HG02884 (cell line): ENCODE data around the gene ZC3HAV1.
"Not testable (repeated sequence)": the region's sequence is repeated elsewhere in the genome, so short reads cannot be mapped to it uniquely, and the experiment has no call there.

Experiments
- ATAC-seq: cut with Tn5 transposase; IDR thresholded peaks from one replicate; pipeline ENCODE4 v1.9.1; 2021; ENCODE audit warnings: mild to moderate bottlenecking, moderate library complexity; ENCODE audit not compliant: unreplicated experiment

Gene ZC3HAV1

DNA sequence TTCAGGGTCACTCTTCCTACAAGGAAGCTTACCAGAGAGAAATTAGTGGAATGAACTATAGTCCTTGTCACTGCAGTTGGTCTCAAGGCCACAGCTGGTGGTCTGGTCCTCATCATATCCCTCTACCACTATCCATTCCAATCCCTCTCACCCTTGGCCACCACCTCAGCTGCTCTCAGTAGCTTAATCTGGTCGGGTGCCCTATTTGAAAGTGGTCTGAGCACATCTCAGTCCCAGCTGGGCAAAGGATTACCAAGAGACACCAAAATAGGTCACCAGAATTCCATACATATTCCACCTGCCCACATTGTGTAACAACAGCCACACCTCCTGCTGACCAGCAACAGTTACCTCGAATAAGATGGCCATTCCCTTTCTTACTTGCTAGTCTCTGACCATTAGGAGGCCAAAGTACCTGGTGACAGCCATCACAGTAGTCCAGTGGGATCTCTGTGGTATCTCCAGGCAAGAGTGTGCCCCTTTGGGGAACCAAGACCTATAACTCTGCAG, 3.3 kb upstream of the ZC3HAV1 start:
- ATAC-seq: no peak

DNA sequence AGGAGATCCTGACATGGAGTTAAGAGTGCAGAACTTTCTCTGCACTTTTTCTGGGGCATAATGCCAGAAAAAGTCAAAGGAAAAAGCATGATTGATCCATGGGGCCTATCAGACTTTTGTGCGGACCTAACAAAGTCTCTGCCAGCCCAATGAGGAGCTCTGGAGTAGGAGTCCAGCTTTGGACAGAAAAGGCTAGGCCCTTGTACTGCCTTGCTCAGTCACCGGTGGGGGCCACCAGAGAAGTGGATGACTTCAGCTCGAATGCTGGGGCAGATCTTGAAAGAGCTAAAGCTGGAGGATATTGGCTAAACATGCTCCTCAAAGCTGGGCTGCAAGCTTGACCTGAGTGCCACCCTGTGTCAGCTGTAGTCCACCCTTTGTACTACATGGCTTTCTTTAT, 2.8 kb upstream of the ZC3HAV1 start:
- no peak for ATAC-seq

DNA sequence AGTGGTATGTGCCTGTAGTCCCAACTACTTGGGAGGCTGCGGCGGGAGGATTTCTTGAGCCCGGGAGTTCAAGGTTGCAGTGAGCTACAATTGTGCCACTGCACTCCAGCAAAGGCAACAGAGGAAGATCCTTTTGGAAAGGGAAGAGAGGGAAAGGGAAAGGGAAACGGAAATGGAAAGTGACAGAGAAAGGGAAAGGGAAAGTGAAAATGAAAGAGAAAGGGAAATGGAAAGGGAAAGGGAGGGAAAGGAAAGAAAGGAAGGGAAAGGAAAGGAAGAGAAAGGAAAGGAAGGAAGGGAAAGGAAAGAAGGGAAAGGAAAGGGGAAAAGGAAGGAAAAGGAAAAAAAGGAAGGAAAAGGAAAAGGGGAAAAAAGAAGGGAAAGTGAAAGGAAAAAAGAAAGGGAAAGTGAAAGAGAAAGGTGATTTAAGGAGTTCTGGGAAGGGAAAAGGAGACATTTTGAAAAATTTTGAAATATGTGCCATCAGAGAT, 2.3 kb upstream of the ZC3HAV1 start:
- ATAC-seq: no peak

DNA sequence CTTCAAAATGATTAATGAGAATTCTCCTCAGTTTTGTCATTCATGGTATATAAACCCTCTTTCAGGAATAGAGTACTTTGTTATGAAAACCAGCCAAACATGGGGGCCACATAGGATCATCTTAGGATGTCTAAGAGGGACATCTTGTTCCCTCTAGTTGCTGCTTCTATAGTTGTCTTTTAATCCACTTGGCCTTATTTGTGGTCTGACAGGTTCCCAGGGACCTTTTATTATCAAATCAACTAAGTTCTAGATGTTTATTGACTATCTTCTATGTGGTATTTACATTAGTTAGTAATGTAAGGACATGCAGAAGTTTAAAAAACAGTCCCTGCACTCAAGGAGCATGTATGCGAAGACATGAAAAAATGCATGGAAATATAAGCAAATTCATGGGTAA, 1.6 kb upstream of the ZC3HAV1 start:
- ATAC-seq: no peak

DNA sequence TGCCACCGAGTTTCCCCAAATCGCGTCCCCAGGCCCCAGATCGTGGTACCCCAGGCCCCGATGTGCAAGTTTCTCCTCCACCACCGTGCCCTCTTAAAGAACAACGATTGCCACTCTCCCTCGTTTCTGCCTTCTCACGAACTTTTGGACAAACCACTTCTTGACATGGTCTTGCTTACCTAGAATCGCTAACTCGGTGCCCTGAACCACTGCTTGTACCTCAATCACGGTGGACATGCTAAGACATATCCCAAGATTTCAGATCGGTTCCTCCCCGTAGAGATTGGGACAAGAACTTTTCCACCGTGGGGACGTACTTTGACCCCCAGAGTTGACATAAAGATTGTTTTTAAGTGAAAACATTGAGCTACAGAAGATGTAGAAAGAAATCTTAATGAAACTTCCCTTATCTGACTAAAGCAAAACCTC, 477 bp upstream of the ZC3HAV1 start:
- no peak for ATAC-seq

DNA sequence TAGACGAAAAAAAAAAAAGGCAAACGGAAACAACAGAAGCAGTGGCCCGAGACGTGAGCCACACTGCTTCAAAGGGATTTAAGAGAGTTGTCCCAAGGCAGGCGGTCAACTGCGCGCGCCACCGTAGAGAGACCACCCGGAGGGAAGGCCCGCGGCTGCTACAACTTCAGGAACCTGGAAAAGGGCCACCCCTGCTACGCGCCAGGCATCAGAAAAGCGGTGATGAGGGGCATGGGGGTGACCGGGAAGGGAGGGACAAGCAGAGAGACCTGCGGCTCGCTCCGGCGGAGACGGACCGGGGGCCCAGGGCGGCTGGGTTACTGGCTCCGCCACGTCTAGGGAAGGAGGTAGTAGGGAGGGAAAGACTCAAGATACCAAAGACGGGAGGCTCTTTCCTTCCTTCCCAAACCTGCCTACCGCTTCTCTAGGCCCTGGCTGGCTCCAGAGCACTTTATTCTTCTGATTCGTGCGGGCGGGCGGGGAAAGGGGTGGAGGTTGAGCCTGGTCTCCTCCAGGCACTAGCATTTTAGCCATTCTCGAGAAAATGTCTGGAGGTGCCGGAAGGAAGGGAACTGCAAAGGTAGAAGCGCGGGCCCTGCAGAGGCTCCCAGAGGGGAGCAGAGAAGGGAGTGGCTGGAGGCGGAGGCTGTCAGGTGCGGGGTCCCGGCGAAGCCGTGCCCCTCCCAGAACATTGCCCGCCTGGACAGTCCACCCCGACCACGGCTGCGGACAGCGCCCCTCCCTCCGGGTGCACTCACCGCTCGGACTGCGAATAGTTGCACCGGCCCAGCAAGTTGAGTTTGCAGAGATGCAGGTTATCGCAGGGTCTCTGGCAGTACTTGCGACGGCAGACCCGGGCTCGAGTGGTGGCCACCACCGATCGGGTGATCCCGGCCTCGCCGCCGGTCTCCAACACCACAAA, 993 bp downstream of the ZC3HAV1 start:
- no peak for ATAC-seq

DNA sequence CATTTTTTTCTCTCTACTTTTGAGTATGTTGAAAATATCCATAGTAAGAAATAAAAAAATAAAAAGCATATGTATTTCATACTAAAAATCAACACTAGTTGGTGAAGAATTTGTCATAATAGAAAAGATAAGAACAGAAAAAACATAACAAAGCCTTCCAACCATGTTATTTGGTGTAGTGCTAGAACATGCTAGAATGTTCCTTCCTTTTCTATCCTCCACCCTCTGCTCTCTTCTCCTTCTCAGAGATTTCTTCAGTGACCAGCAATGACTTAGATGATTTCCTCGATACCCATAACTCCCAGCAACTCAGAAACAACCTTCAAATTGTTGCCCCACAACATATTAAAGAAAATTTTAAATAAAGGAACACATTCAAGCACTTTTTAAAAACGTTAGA, 2.6 kb downstream of the ZC3HAV1 start:
- no peak for ATAC-seq

DNA sequence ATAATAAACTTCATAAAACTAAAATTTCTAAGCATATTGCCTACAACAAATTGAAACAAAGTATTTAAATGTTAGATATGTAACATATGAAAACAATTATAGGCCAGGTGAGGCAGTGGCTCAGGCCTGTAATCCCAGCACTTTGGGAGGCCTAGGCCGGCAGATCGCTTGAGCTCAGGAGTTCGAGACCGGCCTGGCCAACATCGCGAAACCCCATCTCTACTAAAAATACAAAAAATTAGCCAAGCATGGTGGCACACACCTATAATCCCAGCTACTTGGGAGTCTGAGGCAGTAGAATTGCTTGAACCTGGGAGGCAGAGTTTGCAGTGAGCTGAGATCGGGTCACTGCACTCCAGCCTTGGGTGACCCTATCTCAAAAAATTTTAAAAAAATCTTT, 3.3 kb downstream of the ZC3HAV1 start:
- not testable (repeated sequence) for ATAC-seq

DNA sequence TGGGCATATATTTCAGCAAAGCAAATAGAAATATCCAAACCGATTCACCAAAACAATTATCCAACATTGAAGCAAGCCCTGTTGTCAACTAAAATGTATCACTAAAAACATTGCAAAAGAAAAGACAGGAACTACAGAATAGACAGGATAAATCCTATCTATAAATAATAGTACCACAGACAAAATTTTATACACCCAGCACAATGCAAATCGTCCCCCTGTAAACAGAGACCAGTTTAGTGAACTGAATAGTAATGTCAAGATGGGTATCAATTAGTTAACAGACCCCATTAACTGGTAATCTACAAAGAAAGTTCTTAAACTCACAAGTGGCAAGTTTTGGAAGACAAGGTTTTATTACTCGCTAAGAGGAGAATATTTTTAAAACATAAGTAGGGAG, 4.0 kb downstream of the ZC3HAV1 start:
- ATAC-seq: no peak

DNA sequence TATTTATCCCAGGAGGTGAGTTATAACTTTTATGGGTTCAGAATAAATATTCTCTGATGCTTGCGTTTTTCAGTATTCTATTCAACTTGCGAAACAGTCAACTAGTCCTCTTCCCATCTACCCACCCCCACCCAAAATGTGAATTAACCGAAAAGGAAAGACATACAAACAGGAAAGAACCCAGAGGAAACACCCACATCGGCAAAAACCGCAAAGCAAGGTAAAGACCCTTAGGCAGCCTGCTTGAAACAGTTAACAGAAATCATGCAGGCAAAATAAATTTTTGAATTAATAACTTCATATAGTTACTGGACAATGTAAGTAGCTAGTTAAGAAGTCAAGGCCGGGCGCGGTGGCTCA, 5.4 kb downstream of the ZC3HAV1 start:
- ATAC-seq: no peak

DNA sequence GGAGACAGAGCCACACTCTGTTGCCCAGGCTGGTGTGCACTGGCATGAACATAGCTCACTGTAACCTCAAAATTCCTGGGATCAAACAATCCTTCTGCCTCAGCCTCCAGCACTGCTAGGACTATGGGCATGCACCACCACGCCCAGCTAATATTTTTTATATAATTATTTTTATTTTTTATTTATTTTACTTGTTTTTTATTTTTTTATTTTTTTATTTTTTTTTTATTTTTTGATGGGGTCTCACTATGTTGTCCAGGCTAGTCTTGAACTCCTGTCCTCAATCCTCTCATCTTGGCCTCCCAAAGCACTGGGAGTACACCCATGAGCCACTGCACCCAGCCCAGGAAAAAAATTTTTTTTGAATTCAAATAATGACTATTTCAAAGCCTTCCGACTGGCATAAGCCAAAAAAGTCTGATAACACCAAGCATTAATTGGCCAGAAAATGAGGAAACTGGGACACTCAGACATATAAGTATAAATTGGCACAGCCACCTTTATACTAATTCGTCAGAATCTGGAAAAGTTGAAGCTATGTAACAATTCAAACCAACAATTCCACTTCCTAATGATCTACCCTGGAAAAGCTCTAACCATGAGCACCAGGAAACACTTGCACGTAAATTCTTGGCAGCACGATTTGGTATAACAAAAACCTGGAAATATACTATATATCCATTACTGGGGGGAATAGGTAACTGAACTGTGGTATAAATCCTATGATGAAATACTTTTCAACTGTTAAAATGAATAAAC, 6.3 kb downstream of the ZC3HAV1 start:
- ATAC-seq: no peak

DNA sequence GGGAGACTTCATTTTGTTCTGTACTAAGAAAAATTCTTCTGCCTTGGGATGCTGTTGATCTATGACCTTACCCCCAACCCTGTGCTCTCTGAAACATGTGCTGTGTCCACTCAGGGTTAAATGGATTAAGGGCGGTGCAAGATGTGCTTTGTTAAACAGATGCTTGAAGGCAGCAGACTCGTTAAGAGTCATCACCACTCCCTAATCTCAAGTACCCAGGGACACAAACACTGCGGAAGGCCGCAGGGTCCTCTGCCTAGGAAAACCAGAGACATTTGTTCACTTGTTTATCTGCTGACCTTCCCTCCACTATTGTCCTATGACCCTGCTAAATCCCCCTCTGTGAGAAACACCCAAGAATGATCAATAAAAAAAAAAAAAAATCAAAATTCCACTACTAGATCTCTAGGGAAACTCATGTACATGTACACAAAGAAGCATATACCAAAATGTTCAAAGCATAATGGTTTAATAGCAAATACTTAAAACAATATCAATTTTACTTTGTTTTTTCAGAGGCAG, 7.8 kb downstream of the ZC3HAV1 start:
- not testable (repeated sequence) for ATAC-seq

DNA sequence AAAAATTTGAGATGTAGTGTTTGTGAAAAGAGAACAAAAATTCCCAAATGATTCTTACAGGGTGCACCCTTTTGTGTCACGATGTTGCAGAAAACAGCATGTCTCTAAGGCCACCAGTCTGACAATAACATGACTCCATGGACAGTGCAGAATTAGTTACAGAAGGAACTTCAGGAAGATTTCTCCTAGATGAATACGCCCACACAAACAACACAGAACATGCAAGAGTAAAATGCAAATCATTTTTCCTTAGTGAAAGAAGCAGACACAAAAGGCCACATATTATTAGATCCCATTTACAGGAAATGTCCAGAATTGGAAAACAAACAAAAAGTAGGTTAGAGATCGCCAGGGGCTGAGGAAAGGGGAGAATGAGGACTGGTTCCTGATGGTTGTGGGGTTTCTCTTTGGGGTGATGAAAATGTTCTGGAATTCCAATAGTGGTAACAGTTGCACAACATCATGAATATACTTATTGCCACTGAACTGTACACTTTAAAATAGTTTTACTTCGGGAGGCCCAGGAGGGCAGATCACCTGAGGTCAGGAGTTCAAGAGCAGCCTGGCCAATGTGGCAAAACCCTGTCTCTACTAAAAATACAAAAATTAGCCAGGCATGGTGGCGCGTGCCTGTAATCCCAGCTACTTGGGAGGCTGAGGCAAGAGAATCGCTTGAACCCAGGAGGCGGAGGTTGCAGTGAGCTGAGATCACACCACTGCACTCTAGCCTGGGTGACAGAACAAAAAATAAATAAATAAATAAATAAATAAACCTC, 10.2 kb downstream of the ZC3HAV1 start:
- ATAC-seq: no peak

DNA sequence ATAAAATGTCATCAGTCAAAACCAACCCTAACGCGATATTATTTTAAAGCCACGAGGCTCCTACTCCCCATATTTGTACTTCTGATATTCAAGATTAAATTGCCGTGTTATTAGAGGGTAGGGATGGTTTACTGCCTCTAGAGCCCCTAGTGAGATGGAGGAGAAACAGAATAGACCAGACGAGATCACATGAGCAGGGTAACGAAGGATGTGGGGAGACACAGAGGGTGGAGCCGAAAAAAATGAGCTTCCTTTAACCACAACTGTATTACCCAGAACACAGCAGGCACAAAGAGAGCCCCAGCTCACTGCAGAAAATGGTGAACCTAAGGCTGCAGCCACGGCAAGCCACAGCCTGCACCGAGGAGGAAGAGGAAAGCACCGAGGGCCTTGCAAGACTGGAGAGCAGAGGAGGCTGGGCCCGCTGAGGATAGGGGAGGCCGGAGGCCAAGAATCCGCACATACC, 14.3 kb downstream of the ZC3HAV1 start:
- ATAC-seq: peak; percentile 98

DNA sequence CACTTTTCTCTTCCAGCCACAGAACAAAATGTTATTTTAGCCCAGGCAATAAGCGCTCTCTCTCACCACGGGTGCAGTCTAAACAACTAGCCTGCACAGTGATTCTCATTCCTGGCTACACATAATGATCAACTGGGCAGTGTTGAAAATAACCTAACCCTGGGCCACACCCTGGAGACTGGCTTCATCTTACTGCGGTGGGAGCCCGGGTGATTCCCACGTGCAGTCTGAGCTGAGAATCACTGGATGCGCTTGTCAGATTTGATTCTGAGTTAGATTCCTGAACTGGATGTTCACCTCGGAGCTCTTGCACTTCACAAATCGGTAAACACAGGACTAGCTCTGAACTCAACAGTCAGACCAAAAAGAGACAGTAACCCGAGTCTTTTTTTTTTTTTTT, 14.9 kb downstream of the ZC3HAV1 start:
- peak; percentile 2 for ATAC-seq

DNA sequence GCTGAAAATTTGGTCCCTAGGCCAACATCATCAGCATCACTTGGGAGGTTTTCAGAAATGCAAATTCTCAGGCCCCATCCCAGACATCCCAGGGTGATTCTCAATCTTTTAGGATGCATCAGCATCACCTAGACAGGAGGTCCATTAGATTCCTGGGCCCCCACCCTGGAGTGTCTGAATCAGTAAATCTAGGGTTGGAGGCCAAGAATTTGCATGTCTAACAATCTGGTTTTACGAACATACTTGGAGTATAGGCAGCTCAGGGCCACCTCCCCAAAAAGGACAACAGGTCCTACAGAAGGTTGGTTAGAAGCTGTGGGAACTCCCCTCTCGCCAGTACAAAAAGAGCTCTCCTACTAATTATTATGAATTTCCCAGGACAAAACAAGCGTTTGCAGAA, 15.5 kb downstream of the ZC3HAV1 start:
- ATAC-seq: no peak

DNA sequence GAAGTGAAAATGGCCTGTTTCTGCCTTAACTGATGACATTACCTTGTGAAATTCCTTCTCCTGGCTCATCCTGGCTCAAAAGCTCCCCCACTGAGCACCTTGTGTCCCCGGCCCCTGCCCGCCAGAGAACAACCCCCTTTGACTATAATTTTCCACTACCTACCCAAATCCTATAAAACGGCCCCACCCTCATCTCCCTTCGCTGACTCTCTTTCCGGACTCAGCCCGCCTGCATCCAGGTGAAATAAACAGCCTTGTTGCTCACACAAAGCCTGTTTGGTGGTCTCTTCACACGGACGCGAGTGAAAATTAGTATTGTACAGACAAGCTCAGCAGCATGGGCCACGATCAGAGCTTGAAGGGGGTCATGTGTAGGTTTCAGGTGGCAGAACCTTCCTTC, 16.0 kb downstream of the ZC3HAV1 start:
- ATAC-seq: not testable (repeated sequence)

DNA sequence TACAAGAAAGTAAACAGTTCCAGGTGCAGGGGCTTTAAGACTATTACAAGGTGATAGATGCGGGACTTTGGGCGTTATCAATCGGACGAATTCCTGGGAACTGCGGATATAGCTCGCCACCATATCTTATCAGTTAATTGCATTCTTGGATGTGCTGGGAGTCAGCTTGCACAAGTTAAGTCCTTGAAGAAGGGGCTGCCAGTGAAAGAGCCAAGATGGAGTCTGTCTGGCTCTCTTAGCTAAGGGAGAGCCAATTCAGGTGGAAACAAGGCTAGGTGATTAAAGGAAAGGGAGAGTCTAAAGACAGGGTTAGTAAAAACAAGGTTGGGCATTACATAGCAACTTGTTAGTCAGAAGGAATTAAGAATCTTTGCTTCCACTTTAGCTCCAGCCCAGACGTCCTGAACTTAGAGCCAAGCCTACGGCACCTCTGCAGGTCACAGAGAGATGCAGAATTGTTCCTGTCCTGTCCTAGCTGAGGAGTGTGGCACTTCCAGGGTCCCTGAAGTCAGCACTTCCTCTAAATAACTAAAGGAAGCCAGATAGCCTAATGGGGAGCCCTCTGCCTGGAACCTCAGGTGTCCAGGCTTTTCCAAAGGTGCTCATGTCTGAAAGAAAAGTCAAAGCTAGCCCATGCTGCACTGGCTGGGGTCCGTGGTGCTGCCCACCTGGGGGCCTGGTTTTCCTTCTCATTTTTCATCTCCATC, 17.3 kb downstream of the ZC3HAV1 start:
- ATAC-seq: no peak

DNA sequence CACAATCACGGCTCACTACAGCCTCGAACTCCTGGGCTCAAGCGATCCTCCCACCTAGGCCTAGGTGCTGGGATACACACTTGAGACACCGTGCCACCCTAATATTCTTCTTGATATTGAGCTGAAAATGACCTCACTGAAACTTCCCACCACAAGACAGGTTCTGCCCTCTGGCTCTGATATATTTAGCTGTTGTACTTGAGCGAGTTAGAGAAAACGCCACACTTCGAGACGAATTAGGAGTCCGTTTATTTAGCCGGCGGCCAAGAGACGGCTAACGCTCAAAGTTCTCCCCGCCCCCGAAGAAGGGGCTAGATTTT, 17.9 kb downstream of the ZC3HAV1 start:
- no peak for ATAC-seq

DNA sequence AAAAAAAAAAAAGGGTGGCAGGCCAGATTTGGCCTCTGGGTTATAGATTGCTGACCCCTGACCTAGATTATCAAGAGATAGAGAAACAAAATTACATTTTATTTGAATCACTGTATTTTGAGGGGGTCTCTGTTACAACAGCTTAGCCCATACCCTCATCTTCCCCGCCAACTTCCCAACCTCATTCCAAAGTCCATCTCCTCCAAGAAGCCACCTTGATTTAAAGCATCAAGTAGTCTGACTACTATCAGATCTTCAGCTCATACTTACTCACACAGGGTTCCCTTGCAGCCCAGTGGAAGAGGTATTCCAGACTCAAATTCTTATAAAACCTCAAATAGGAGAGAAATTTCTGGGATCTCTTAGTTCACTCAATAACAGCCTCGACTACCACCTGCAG, 20.4 kb downstream of the ZC3HAV1 start:
- no peak for ATAC-seq
